Measurements from ENCODE around the gene CSN3.

Gene CSN3

GRCh38 chr4:70297576-70297975 is 55.2 kb downstream of the CSN3 start:
- no peak for DNase-seq (ENCODE audit: low read depth)

GRCh38 chr4:70298051-70298450 is 55.7 kb downstream of the CSN3 start:
- DNase-seq (ENCODE audit: low read depth): no peak

- DNase-seq (ENCODE audit: low read depth): no peak
Measured at GRCh38 chr4:70299643-70300042, 57.2 kb downstream of the CSN3 start.

- no peak for DNase-seq (ENCODE audit: low read depth)
Measured at GRCh38 chr4:70300215-70300614, 57.8 kb downstream of the CSN3 start.
